HG03571 (cell line): ENCODE data around the gene CPA2.
"Not testable (repeated sequence)": the region's sequence is repeated elsewhere in the genome, so short reads cannot be mapped to it uniquely, and the experiment has no call there.

Source experiments
- ATAC-seq: cut with Tn5 transposase; IDR thresholded peaks from one replicate; pipeline ENCODE4 v1.9.1; 2021; ENCODE audit not compliant: unreplicated experiment

The CPA2 gene

GRCh38 chr7:130305433-130306042, 38.9 kb downstream of the CPA2 start:
- no peak for ATAC-seq

- ATAC-seq: no peak
Observed at GRCh38 chr7:130309986-130310385, 43.3 kb downstream of the CPA2 start.

- ATAC-seq: no peak
Observed at GRCh38 chr7:130314305-130314704, 47.6 kb downstream of the CPA2 start.

GRCh38 chr7:130319541-130319940, 52.9 kb downstream of the CPA2 start:
- ATAC-seq: no peak

GRCh38 chr7:130321542-130322229, 55.0 kb downstream of the CPA2 start:
- ATAC-seq: not testable (repeated sequence)

- no peak for ATAC-seq
Observed at GRCh38 chr7:130322615-130323014, 56.0 kb downstream of the CPA2 start.

- ATAC-seq: no peak
Observed at GRCh38 chr7:130324306-130324943, 57.8 kb downstream of the CPA2 start.

- ATAC-seq: no peak
Observed at GRCh38 chr7:130329681-130330080, 63.0 kb downstream of the CPA2 start.

GRCh38 chr7:130332259-130333053, 65.8 kb downstream of the CPA2 start:
- no peak for ATAC-seq

GRCh38 chr7:130333832-130334231, 67.2 kb downstream of the CPA2 start:
- ATAC-seq: no peak

- no peak for ATAC-seq
Observed at GRCh38 chr7:130334274-130334673, 67.6 kb downstream of the CPA2 start.

GRCh38 chr7:130337410-130337971, 70.8 kb downstream of the CPA2 start:
- no peak for ATAC-seq

GRCh38 chr7:130338233-130338632, 71.6 kb downstream of the CPA2 start:
- no peak for ATAC-seq
